GM10266 (cell line): Measurements from ENCODE around the gene LCN15.

ENCODE experiments used
- DNase-seq: peaks from one replicate; pipeline ENCODE4 v3.0.0; 2012; ENCODE audit errors: extremely low spot score
- TF ChIP-seq, protein P1 (sequence below): IDR thresholded peaks from 2 replicates; pipeline ENCODE4 v1.5.1; 2012; ENCODE audit warnings: mild to moderate bottlenecking, low read depth; ENCODE audit not compliant: control insufficient read depth, insufficient read depth; ENCODE audit errors: missing control alignments

Gene LCN15

DNA sequence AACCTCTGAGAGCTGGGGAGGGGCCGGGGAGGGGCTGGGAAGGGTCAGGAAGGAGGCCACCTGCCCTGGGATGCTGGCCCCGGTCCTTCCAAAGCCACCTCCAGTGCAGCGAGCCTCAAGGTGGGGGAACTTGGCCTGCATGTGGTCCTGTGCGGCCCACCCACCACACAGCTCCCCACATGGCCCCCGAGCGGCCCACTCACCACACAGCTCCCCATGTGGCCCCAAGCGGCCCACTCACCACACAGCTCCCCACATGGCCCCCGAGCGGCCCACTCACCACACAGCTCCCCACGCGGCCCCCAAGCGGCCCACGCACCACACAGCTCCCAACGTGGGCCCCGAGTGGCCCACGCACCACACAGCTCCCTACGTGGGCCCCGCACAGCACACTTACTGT, 19.5 kb downstream of the LCN15 start:
- no peak for DNase-seq
- TF ChIP-seq, protein P1, sequence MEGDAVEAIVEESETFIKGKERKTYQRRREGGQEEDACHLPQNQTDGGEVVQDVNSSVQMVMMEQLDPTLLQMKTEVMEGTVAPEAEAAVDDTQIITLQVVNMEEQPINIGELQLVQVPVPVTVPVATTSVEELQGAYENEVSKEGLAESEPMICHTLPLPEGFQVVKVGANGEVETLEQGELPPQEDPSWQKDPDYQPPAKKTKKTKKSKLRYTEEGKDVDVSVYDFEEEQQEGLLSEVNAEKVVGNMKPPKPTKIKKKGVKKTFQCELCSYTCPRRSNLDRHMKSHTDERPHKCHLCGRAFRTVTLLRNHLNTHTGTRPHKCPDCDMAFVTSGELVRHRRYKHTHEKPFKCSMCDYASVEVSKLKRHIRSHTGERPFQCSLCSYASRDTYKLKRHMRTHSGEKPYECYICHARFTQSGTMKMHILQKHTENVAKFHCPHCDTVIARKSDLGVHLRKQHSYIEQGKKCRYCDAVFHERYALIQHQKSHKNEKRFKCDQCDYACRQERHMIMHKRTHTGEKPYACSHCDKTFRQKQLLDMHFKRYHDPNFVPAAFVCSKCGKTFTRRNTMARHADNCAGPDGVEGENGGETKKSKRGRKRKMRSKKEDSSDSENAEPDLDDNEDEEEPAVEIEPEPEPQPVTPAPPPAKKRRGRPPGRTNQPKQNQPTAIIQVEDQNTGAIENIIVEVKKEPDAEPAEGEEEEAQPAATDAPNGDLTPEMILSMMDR: no peak

DNA sequence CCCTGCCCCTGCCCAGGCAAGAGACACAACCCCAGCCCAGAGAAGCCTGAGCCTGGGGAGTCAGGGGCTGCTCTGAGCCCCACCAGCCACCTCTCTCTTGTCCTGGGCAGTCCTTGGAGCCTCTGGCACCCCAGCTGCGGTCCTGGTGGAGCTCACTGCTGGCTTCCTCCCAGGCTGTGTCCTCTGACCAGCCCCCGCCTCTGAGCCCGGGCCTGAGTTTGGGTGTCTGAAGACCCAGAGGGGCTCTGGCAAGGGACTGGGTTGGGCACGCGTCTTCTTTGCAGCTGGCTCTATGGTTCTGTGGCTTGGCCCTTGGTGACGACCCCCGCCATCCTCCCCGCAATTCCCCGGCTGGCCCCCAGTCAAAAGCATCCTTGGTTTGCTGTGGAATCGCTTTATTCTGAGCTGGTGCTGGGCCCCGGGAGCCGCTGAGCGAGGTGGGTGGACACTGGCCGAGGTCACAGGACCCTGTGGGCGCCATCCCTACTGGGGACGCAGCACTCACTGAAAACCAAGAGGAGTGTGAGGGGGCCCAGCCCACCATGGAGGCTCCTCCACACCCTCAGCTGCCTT, 20.6 kb downstream of the LCN15 start:
- DNase-seq: no peak
- TF ChIP-seq, protein P1: no peak

DNA sequence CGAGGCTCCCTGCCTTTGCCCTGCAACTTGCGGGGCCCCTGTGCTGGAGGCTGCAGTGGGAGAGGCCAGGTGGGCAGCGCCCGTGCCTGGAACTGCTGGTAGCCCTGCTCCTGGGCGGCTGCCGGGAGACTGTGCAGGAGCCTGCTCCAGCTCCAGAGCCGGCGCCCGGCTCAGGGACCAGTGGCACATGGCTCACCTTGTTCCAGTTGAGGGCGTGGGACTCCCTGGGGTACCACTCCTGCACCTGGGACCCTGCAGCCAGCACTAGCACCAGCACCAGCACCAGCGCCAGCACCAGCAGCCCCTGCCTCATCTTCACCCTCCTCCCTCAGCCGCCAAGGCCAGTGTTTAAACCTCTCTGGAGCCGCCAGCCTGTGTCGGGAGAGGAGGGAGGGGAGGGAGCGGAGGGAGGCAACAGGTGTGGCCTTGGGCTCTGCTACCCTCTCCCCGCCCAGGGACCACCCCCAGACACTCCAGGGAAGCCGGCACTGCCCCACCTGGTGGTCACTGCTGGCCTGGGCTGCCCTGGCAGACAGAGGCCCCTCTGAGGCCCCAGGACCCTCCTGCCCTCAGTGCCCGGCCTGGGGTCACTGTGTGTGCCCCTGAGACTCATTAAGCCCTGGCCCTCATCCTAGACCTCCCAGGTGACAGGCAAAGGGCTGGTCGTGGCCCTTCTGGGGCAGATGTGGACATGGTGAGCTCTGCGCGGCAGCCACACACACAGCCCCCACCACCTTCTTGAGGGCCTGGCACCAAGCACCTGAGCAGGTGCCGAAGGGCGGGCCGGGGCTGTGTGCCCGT, 21.5 kb downstream of the LCN15 start, which contains the start of gene LCN10:
TSS of gene LCN10 (minus strand) at position 350 of the 801 bp plus-strand sequence. CDS start at position 313, 37 bp downstream.
- TF ChIP-seq, protein P1: peak; percentile 44
- DNase-seq: no peak

DNA sequence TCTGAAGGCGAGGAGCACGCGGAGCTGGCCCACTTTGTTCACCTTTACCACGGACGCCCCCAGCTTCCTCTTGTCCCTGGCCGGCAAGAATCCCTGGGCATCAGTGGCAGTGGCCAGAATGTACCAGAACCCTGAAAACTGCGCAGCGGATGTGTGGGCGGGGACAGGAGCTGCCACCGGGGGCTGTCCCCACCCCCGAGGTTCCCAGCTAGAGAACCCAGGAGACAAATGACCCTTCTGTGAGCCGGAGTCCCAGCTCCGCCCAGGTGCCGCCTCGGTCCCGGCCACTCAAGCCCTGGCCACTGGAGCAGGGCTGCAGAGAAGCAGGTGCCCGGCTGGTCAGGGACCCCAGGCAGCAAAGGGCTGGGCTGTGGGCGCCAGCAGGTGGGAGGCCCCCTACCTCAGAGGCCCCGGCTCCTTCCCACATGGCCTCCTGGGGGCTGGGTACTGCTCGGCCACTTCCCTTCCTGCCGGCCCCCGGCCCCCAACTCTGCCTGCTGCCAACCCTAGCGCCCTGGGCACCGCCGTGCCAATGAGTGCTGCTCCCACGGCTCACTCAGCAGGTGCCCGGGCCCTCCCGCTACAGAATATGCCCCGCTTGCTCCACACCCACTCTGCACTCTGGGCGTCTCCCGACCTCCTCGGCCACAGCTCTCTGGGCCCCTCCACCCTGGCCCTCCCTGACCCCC, 22.3 kb downstream of the LCN15 start:
- DNase-seq: peak; percentile 89

DNA sequence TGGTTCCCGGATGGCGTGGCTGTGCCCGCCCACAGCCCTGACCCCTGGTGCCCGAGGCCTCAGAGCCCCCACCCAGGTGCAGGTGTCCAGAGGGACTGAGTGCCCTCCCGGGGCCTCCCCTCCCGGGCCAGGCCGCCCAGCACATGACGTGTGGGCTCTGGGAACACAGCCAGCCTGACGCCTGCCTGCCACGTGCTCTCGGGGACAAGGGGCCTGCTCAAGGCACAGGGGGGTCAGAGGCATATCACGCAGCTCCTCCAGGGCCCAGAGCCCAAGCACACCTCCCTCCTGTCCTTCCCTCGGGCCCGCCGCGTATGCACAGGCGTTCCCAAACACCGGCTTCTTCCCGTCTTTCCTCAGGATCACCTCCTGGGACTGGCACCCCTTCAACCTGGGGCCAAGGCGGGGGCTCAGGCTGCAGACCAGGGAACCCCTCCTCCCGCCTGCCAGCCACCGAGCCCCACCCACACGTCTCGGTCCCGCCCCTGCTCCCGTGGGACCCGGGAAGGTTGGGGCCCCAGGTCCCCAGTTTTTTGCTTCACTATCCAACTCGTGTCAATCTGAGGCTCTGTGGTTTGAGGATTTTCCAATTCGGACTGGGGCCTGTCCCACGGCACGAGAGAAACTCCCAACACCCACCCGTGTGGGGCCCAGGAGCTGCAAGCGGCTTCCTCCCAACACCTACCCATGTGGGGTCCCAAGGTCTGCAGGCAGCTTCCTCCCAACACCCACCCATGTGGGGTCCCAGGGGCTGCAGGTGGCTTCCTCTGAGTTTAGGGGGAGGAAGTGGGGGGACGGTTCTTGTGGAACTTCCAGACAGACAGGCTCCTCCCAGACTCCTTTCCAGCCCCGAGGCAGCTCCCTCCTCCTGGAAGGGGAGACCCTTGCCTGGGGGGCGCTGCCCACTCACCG, 23.1 kb downstream of the LCN15 start:
- TF ChIP-seq, protein P1: no peak
- peak; percentile 75 for DNase-seq

More for the DNA sequence above, 22.3 kb downstream of the LCN15 start:
- TF ChIP-seq, protein P1: no peak

DNA sequence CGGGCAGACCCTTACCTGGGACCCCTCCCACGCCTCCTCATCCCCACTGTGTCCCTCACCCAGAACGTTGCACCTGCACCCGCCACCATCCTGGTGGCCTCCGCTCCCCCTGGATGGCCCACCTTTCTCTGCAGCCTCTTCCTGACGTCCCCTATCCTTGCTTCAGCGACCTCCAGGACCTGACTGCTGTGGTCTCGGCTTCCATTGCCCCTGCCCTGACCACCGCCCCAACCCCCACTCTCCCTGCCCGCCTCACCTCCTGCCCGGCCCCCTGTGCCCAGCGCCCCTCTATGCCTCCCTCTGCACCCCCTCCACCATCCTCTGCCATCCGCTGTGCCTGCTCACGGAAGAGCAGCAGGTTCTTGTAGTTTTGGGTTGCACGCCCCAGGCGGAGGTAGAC, 23.8 kb downstream of the LCN15 start:
- TF ChIP-seq, protein P1: no peak
- DNase-seq: no peak
